Measurements from ENCODE around the gene KCNQ2. TPM values are rescaled to one million over a fixed set of nuclear protein-coding genes. Genes with fewer than 3 reads are reported as not detected.

The KCNQ2 gene
- total and polyA plus RNA-seq, 12 donors = 0.69 to 81.6 (median 10.3) TPM; not detected in 3

- H3K9me3 ChIP-seq (replicated peaks in 1 of 3) = no peaks in the 10 kb centered on the region
- no peaks in the 10 kb centered on the region for H3K27me3 ChIP-seq
- H3K27ac ChIP-seq = no peak overlapping the region
- intact Hi-C loops (cut with DNase I) = no loop called here
- no peak overlapping the region for H3K4me3 ChIP-seq
- no peaks in the 10 kb centered on the region for H3K4me1 ChIP-seq (replicated peaks in 1 of 2)
- no peak for TF ChIP-seq POLR2A (IDR thresholded peaks at IDR 0.05)
- WGBS, 4 donors = 72 to 87% (median 83%) methylated on average over 9 to 27 of the region's 27 CpGs
- H3K36me3 ChIP-seq (replicated peaks in 1 of 2) = no peaks in the 10 kb centered on the region
- DNase-seq = no peak
Observed at GRCh38 chr20:63427724-63428330, 44.6 kb downstream of the KCNQ2 start.

DNA sequence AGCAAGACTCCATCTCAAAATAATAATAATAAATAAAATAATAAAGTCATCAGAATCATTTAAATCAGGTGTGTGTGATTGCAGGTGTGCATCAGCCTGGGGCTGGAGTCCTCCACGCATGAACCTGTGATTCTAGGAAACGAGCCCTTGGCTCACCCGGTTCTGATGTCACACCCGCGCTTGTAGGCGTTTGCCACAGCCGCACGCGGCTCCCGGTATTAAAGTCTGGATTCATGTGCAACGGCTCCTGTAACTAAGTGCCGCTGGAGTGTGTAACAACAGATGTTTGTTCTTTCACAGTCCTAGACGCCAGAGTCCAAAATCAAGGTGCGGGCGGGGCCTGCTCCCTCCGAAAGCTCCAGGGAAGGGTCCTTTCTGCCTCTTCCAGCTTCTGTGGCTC is 45.2 kb downstream of the KCNQ2 start:
- intact Hi-C loops (cut with DNase I) = no loop called here
- H3K9me3 ChIP-seq (replicated peaks in 1 of 3) = no peaks in the 10 kb centered on the region
- H3K4me1 ChIP-seq (replicated peaks in 1 of 2) = no peaks in the 10 kb centered on the region
- H3K4me3 ChIP-seq = no peak overlapping the region
- no peak for DNase-seq
- no peaks in the 10 kb centered on the region for H3K36me3 ChIP-seq (replicated peaks in 1 of 2)
- H3K27me3 ChIP-seq = no peaks in the 10 kb centered on the region
- TF ChIP-seq, protein P1, sequence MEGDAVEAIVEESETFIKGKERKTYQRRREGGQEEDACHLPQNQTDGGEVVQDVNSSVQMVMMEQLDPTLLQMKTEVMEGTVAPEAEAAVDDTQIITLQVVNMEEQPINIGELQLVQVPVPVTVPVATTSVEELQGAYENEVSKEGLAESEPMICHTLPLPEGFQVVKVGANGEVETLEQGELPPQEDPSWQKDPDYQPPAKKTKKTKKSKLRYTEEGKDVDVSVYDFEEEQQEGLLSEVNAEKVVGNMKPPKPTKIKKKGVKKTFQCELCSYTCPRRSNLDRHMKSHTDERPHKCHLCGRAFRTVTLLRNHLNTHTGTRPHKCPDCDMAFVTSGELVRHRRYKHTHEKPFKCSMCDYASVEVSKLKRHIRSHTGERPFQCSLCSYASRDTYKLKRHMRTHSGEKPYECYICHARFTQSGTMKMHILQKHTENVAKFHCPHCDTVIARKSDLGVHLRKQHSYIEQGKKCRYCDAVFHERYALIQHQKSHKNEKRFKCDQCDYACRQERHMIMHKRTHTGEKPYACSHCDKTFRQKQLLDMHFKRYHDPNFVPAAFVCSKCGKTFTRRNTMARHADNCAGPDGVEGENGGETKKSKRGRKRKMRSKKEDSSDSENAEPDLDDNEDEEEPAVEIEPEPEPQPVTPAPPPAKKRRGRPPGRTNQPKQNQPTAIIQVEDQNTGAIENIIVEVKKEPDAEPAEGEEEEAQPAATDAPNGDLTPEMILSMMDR (IDR thresholded peaks at IDR 0.05) = no peak
- TF ChIP-seq POLR2A (IDR thresholded peaks at IDR 0.05) = no peak
- WGBS, 4 donors = 90 to 92% (median 90%) methylated on average over 16 of the region's 16 CpGs
- H3K27ac ChIP-seq = no peak overlapping the region

DNA sequence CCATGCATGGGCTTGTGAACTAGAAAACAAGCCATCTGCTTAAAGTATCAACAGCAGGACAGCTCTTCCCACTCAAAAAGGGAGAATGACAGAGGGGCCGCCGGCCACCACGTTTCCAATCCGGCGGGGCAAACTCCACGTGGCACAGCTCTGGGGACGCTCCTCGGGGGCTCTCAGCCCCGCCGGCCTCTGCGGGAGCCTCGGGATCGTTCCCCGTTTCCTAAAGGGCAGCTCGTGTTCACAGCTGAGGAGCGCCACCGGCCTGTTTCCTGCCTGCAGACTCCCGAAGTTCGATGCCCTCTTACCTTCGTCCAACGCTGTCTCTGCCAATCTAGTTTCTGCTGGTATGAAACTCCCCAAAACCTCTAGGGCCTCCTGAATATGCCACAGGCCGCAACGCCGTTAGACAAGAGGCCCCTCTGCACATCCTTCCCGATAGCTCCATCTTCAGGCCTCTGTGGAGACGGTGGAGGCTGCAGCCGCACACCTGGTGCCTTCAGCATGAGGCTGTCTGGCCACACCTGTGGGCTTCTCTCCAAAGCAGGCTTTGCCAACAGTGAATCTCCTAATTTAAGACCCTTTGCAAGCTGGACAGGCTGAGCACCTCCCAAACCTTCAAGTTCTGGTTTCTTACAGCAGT is 46.5 kb downstream of the KCNQ2 start:
- Histone ChIP-seq H3K27me3 (no peaks in the 10 kb centered on the region), H3K27ac (no peak overlapping the region), H3K4me3 (no peak overlapping the region), H3K4me1 (replicated peaks in 1 of 2) (no peaks in the 10 kb centered on the region), H3K36me3 (replicated peaks in 1 of 2) (no peaks in the 10 kb centered on the region), H3K9me3 (replicated peaks in 1 of 3) (no peaks in the 10 kb centered on the region)
- WGBS, 4 donors = 81 to 86% (median 82%) methylated on average over 22 to 27 of the region's 27 CpGs
- intact Hi-C loops (cut with DNase I) = no loop called here
- no peak for DNase-seq
- TF ChIP-seq, protein P1 (IDR thresholded peaks at IDR 0.05) = no peak
- TF ChIP-seq POLR2A (IDR thresholded peaks at IDR 0.05) = no peak

DNA sequence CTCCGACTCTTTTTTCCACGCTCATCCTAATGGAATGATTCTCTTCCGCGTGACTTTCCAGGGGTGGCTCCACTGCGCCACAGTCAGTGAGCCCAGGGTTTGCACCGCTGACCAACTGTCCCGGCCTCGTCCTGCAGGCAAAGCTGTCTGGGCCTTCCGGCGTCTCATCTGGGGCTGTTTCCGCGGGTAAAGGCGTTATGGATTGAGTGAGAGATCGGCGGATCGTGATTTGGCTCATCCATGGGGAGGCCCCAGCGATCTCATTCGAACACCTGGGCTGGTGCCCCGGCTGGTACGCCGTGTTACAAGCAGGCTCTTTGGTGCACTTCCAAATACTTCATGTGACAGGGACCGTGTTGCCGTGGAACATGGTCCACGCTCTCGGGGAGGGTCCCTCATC is 47.8 kb downstream of the KCNQ2 start:
- 86 to 93% (median 91%) methylated on average over 19 to 25 of the region's 25 CpGs for WGBS, 4 donors
- Histone ChIP-seq H3K27me3 (no peaks in the 10 kb centered on the region), H3K4me3 (no peak overlapping the region), H3K9me3 (replicated peaks in 1 of 3) (no peaks in the 10 kb centered on the region), H3K27ac (no peak overlapping the region), H3K4me1 (replicated peaks in 1 of 2) (no peaks in the 10 kb centered on the region), H3K36me3 (replicated peaks in 1 of 2) (no peaks in the 10 kb centered on the region)
- TF ChIP-seq, protein P1 (IDR thresholded peaks at IDR 0.05) = no peak
- TF ChIP-seq POLR2A (IDR thresholded peaks at IDR 0.05) = no peak
- intact Hi-C loops (cut with DNase I) = no loop called here
- DNase-seq = no peak

GRCh38 chr20:63423751-63424150 is 48.7 kb downstream of the KCNQ2 start:
- no peaks in the 10 kb centered on the region for H3K27me3 ChIP-seq

More at GRCh38 chr20:63423751-63424150, 48.7 kb downstream of the KCNQ2 start:
- Histone ChIP-seq H3K4me3 (no peak overlapping the region), H3K36me3 (replicated peaks in 1 of 2) (no peaks in the 10 kb centered on the region), H3K4me1 (replicated peaks in 1 of 2) (no peaks in the 10 kb centered on the region), H3K27ac (no peak overlapping the region), H3K9me3 (replicated peaks in 1 of 3) (no peaks in the 10 kb centered on the region)
- intact Hi-C loops (cut with DNase I) = no loop called here
- no peak for DNase-seq
- 46 to 67% (median 56%) methylated on average over 7 to 21 of the region's 21 CpGs for WGBS, 4 donors
- TF ChIP-seq, protein P1 (IDR thresholded peaks at IDR 0.05) = no peak
- TF ChIP-seq POLR2A (IDR thresholded peaks at IDR 0.05) = no peak

Data from adrenal gland (tissue), 12 donors.